Ishikawa (cell line): Measurements from ENCODE around the gene THOC5.

Experiments used
- CEBPB ChIP-seq: IDR thresholded peaks from 2 replicates; pipeline ENCODE4 v1.6.1; 2012
- CREB1 ChIP-seq: IDR thresholded peaks from 2 replicates; pipeline ENCODE4 v1.6.1; 2012; ENCODE audit warnings: low read depth
- YY1 ChIP-seq: IDR thresholded peaks from 2 replicates; pipeline ENCODE4 v1.6.1; 2012; ENCODE audit warnings: low read depth

DNA sequence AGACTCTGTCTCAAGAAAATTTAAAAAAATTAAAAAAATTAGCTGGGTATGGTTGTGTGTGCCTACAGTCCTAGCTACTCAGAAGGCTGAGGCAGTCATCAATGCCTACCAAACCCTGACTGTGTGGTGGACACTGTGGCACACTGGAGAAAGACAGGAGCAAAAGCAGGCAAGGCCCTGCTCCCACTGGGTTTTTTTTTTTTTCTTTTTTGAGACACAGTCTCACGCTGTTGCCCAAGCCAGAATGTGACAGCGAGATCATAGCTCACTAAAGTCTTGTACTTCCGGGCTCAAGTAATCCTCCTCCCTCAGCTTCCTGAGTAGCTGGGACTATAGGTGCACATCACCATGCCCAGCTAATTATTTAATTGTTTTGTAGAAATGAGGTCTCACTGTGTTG is 68.9 kb downstream of the THOC5 start:
- TF ChIP-seq YY1 (no peak), CEBPB (no peak), CREB1 (no peak)
